ENCODE data around the gene KDM1B.

Gene KDM1B

GRCh38 chr6:18151801-18152200 lies 3.4 kb upstream of the KDM1B start:
- Histone ChIP-seq H4K20me1 (ENCODE audit: insufficient read depth) (no peaks in the 10 kb centered on the region), H3K27me3 (ENCODE audit: insufficient read depth, low read depth) (no peaks in the 10 kb centered on the region), H3K4me1 (ENCODE audit: low read depth, poor library complexity, severe bottlenecking) (peaks cover 40% of the 10 kb centered on the region), H3K4me2 (peak overlapping the region; percentile 5; the same call in 1 of the 2 replicates), H3K27ac (peak overlapping the region; percentile 35; the same call in 1 of the 2 replicates), H3K4me3 (IDR thresholded peaks at IDR 0.05; ENCODE audit: insufficient read depth, low read depth, low read length) (no peak overlapping the region), H2AFZ (ENCODE audit: low read depth) (no peak overlapping the region), H3K79me2 (ENCODE audit: insufficient read depth, low read depth) (no peaks in the 10 kb centered on the region), H3K9ac (no peak overlapping the region), H3K36me3 (ENCODE audit: insufficient read depth) (no peaks in the 10 kb centered on the region)
- TF ChIP-seq CTCF (conservative IDR thresholded peaks at IDR 0.05; ENCODE audit: low read depth, low read length) = no peak

GRCh38 chr6:18153311-18153703 lies 1.9 kb upstream of the KDM1B start:
- Histone ChIP-seq H3K9ac (no peak overlapping the region), H3K27me3 (ENCODE audit: insufficient read depth, low read depth) (no peaks in the 10 kb centered on the region), H2AFZ (ENCODE audit: low read depth) (0 out of 2 replicates have a peak overlapping the region, but pooled peaks have one; percentile 16), H3K36me3 (ENCODE audit: insufficient read depth) (no peaks in the 10 kb centered on the region), H3K4me2 (peak overlapping the region; percentile 5; the same call in 1 of the 2 replicates), H3K79me2 (ENCODE audit: insufficient read depth, low read depth) (no peaks in the 10 kb centered on the region), H3K27ac (peak overlapping the region; percentile 35; the same call in 1 of the 2 replicates), H4K20me1 (ENCODE audit: insufficient read depth) (no peaks in the 10 kb centered on the region), H3K4me3 (IDR thresholded peaks at IDR 0.05; ENCODE audit: insufficient read depth, low read depth, low read length) (no peak overlapping the region), H3K4me1 (ENCODE audit: low read depth, poor library complexity, severe bottlenecking) (peaks cover 39% of the 10 kb centered on the region)
- no peak for TF ChIP-seq CTCF (conservative IDR thresholded peaks at IDR 0.05; ENCODE audit: low read depth, low read length)

GRCh38 chr6:18154507-18155149 lies 594 bp upstream of the KDM1B start, which contains the start of gene TPMT:
Gene TPMT, minus strand, starts transcription at chr6:18155077. Its CDS starts 5,950 bp downstream, at chr6:18149127.
- Histone ChIP-seq H4K20me1 (ENCODE audit: insufficient read depth) (no peaks in the 10 kb centered on the region), H3K4me3 (IDR thresholded peaks at IDR 0.05; ENCODE audit: insufficient read depth, low read depth, low read length) (no peak within 1 kb of the TSS), H3K79me2 (ENCODE audit: insufficient read depth, low read depth) (no peaks in the 10 kb centered on the region), H3K27me3 (ENCODE audit: insufficient read depth, low read depth) (no peaks in the 10 kb centered on the region), H3K4me1 (ENCODE audit: low read depth, poor library complexity, severe bottlenecking) (peaks cover 37% of the 10 kb centered on the region), H3K4me2 (peak within 1 kb of the TSS; percentile 98), H2AFZ (ENCODE audit: low read depth) (peak within 1 kb of the TSS; percentile 94), H3K27ac (peak within 1 kb of the TSS; percentile 45), H3K9ac (peak within 1 kb of the TSS; percentile 60), H3K36me3 (ENCODE audit: insufficient read depth) (no peaks in the 10 kb centered on the region)
- TF ChIP-seq CTCF (conservative IDR thresholded peaks at IDR 0.05; ENCODE audit: low read depth, low read length) = no peak

- TF ChIP-seq CTCF (conservative IDR thresholded peaks at IDR 0.05; ENCODE audit: low read depth, low read length) = no peak; the same call in none of the 2 replicates
- H3K4me2 ChIP-seq = peak overlapping the region; percentile 85
- peaks cover 37% of the 10 kb centered on the region for H3K4me1 ChIP-seq (ENCODE audit: low read depth, poor library complexity, severe bottlenecking)
- no peaks in the 10 kb centered on the region for H3K27me3 ChIP-seq (ENCODE audit: insufficient read depth, low read depth)
- peak overlapping the region; percentile 60; the same call in 1 of the 2 replicates for H3K9ac ChIP-seq
- H4K20me1 ChIP-seq (ENCODE audit: insufficient read depth) = no peaks in the 10 kb centered on the region
- peak overlapping the region; percentile 45 for H3K27ac ChIP-seq
- H2AFZ ChIP-seq (ENCODE audit: low read depth) = peak overlapping the region; percentile 94
- H3K36me3 ChIP-seq (ENCODE audit: insufficient read depth) = no peaks in the 10 kb centered on the region
- no peaks in the 10 kb centered on the region for H3K79me2 ChIP-seq (ENCODE audit: insufficient read depth, low read depth)
- H3K4me3 ChIP-seq (IDR thresholded peaks at IDR 0.05; ENCODE audit: insufficient read depth, low read depth, low read length) = no peak overlapping the region
These were observed 721 bp downstream of the KDM1B start for GRCh38 chr6:18155864-18156421.

All from KMS-11 (cell line).